HG02763 (cell line): ENCODE results near the gene TMUB1.

Experiments used
- ATAC-seq: cut with Tn5 transposase; IDR thresholded peaks from one replicate; pipeline ENCODE4 v1.9.1; 2021; ENCODE audit warnings: mild to moderate bottlenecking, moderate library complexity; ENCODE audit not compliant: unreplicated experiment

TMUB1 gene

DNA sequence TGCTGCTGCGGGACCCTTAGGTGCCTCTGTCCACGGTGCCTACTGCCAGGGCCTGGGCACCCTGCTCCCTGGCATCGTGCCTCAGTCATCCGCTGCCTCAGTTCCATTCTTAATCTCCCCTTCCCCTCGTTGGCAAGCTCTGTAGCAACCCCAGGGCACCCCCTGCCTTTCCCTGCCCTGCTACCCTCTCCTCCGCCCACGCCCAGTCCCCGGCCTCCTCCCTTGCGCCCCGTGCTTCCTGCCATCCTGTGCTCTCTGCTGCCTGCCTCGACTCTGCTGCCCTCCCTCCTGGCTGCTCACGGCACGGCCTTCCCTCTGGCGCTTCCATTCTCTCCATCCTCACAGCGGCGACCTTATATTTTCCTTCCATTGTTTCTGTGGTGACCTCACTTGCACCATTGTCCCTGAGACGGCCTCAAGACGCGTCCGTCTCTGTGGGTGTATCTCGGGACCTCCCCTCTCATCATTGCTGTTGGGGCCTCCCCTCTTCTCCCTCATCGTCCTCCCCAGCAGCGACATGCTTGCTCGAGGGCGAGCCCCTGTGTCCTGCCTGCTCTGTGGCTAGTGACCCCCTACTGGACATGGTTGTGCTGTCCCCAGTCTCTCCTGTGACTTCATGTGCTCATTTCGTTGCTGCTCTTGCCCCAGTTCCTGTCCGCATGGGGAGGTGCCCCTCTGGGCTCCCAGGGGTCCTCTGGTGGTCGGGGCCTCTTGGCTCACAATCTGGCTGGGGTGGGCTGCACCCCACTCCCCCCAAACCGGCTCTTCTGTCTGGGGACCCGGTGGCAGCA is 38.3 kb upstream of the TMUB1 start:
- no peak for ATAC-seq

DNA sequence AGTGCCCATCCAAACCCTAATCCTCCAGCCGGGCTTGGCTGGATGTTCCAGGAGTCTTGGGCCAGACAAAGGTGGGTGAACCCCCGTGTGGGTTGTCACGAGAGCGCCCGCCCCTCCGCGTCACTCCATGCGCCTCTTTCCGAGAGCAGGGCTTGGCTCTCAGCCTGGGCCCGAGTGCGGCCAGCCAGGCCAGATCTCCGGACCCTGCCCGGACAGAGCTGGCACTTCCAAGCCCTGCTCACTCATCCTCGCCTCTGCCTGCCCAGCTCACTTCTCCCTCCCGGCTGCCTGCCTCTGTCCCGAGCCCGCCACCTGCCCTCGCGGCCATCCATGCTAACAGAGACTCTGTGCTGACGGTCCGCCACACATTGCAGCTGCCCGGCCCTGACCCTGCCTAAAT is 37.6 kb upstream of the TMUB1 start:
- ATAC-seq = no peak

DNA sequence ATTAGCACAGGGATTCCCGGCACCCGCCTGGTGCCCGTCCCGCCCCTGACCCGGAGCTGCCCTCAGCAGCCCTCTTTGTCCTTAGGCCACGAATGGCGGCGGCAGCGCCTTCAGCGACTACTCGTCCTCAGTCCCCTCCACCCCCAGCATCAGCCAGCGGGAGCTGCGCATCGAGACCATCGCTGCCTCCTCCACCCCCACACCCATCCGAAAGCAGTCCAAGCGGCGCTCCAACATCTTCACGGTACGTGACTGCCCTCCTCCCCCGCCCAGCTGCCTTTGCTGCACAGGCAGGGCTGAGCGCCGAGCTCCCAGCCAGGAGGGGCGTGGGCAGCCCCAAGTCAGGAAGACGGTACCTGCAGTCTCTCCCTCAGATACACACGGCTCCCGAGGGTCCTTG is 36.6 kb upstream of the TMUB1 start:
- ATAC-seq = no peak

DNA sequence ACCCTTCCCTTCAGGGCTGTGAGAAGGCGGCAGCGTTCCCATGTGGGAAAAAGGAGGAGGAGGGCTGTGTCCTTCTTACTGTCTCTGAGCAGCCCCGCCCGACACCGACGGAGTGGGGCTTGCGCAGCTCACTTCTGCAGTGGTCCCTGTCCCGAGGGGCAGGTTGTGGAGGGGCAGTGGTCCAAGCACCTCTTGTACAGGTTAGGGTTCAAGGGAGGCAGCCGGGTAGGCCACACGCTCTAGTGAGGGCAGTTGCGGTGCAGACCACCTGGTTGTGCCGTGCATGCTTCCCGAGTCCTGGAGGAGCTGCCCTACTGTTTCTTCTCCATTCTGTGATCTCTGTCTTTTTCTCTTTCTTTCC is 35.7 kb upstream of the TMUB1 start:
- no peak for ATAC-seq

DNA sequence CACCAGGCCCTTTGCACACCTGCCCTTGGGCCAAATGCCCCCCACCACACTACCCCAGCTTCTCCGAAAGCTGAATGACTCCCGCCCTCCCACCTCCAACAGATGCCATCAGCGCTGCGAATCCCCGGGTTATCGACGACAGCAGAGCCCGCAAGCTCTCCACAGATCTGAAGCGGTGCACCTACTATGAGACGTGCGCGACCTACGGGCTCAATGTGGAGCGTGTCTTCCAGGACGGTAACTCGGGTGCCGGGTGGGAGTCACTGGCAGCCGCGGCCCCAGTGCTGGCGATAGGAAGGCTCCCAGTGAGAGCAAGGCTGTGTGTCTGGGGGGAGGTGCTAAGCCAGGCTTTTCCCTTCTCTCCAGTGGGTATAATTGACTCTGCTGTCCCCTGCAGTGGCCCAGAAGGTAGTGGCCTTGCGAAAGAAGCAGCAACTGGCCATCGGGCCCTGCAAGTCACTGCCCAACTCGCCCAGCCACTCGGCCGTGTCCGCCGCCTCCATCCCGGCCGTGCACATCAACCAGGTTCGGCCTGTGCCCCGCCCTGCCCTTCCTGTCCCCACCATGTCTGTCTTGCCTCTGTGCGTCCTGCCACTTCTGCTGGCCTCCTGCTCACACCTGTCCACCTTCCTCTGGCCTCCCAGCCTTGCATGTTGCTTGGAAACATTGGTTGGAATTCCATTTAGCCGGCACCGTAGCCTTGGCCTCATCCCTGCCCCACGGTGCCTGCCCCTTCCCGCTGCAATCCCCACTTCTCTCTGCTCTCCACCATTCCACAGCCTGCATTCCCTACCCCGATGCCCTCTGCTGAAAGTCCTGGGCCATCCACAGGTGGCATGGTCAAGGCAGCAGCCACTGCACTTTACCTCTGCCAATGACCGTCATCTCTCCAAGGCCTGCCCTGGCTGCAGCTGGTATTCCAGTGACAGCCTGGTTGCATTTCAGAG is 35.1 kb upstream of the TMUB1 start:
- no peak for ATAC-seq

DNA sequence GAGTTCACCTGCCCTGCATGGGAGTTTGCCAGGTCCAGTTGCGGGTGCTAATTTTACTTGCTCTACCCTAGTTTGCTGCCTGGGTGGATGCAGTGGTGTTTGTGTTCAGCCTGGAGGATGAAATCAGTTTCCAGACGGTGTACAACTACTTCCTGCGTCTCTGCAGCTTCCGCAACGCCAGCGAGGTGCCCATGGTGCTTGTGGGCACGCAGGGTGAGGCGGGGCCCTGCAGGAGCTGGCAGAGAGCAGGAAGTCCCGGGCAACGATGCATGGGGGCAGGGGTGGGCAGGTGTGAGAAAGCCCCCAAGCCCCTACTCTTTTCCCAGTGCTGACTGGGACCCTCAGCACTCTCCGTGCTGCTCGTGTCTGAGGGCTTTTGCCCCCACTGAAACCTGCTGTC is 34.3 kb upstream of the TMUB1 start:
- ATAC-seq = no peak

DNA sequence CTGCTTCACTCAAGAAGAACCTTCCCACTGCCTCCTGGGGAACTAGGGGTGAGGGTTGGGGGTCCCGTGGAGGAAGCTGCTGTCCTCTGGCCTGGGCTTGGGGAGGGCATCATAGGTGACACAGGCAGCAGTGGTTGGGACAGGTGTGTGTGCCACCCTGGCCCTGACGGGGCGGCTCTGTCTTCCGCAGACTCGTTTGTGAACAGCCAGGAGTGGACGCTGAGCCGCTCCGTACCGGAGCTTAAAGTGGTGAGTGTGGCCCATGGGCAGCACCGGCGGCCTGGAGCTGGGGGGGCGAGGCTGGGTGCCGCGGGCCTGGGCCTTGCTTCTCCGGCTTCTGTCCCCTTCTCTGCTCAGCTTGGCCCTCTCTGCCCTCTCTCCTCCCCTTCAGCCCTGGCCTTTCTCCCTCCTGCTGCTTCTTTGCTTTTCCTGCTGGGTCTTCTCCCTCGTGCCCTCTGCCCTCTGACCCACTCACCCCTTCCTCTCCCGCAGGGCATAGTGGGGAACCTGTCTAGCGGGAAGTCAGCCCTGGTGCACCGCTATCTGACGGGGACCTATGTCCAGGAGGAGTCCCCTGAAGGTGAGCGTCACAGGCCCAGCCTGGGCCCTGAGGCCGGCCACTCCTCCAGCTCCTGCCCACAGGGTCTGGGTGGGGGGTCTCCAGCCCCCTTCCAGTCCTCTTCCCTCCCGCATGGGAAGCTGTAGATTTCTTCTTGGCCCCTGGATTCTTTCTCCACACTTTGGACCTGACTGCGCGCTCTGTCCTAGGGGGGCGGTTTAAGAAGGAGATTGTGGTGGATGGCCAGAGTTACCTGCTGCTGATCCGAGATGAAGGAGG is 33.5 kb upstream of the TMUB1 start:
- ATAC-seq = no peak

DNA sequence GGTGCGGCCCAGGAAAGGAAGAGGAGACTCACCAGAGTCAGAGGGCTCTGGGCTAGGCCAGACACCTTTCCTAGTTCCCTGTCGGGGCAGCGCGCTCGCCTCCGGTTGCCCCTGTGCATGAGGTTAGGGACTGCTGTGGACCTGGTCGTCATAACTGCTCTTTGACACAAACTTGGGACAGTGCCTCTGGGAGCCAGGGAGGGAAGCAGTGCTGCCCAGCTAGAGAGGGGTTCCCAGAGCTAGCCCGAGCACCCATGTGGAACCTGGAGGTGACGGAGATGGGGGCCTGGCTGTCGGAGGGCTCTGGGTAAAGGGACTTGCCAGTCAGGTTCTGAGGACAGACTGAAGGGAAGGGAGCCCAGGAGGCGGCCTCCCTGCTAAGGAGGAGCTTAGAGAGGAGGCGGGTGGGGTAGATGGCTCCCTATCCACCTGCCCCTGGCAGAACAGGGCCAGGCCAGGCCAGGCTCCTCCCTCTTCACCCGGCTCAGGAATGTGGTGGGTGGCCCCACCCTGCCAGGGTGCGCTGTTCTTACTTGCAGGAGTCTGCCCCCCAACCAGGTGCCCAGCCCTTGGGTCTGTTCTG is 32.6 kb upstream of the TMUB1 start:
- no peak for ATAC-seq

DNA sequence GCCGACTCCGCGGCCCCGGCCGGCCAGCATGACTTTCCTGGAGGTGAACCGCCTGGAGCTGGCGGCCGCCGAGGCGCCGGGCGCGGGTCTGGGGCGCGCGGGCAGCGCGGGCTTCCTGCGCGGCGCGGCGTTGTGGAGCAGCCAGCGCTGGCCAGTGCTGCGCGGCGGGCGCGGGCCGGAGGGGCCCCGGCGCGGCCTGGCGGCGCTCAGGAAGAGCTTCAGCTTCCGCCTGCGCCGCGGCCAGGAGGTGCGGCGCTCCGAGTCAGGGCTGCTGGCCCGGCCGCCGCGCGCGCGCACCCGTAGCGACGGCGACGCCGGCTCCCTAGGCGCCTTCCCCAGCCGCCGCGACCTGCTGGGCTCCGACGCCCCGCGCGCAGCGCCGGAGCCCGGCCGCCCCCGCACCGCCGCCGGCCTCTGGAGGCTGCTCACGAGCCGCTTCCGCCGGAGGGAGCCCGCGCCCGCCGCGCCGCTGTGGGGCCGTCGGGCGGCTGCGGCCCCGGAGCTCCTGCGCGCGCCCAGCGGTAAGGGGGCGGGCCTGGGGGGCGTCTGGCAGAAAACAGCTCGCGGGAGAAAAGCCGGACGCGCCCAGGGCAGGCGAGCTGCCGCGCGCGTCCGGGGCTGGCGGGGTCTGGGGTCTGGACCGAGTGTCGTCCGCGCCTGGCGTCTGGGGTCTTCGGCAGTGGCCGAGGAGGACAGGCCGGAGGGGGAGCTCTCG is 32.0 kb upstream of the TMUB1 start:
- ATAC-seq = no peak

DNA sequence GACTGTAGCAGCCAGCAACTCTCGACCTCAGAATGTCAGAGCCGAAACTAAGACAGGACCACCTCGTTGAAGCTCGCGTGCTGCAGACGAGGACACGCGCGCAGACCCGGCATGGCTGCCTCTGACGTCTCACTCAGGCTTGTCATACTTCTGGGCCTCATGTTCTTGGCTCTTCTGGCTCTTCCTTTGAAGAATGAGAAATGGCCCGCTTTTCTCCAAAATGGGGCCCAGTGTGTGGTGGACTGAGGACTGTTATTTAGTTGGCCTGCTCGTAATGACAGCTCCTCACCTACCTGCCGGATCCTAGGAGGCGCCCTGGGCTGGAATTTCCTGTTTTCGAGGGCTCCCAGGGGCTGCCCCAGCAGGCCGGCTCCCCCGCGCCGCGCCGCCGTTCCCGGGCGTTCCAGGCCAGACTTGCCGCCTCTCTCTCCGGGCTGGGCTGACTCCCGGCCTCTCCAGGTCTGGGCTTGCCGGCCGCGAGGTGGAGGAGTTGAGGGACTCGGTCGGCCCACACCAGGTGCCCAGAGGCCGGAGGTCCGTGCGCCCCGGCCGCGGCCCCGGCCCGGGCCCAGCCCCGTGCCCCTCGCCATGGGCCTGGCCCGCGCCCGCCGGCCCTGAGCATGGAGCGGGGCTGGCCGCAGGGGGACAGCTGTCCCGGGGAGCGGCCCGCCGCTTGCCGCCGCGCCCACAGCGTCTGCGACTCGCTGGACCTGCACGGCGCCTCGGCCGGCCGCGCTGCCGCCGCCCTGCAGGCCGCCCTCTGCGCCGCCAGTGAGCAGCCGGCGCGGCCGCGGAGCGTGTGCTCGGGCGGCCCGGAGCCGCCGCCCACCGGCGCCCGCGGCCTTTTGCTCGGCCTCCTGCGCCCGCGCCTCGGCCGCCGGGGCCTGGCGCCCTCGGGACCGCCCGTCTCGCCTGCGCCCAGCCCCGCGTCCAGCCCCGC is 31.1 kb upstream of the TMUB1 start:
- no peak for ATAC-seq

DNA sequence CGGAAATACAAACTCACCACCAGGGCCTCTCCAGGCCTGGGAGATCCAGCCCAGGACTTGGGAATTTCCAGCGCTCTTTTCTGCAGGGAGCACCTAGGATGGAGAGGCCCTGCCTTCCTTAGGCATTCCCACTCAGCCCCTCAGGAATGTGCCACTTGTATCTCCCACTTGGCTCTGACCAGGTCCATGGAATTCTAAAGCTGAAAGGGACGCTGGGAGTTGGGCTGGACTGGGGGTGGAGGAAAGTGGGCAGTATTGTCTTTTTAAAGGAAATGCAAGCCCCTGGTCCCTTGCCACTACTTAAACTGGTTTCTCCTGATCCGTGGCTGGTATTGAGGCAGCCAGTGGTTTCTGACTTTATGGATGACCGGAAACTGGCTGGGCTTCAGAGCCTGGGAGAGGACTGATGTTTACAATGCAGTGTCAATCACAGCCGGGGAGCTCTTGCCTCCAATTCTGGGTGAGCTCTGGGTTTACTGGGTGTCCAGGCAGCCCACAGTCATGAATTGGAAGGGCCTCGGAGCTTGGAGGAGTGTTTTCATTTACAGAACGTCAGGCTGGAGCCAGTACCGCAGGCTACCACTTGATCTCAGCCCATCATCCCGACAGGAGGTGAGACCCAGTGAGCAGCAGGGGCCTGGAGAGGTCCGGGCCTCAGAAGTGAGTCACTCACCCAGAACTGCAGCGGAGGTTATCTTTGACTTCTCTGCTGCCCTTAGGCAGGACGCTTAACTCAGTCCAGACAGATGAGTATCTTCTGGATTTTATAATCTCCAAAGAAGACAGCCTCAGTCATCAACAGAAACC is 30.3 kb upstream of the TMUB1 start:
- ATAC-seq = no peak

DNA sequence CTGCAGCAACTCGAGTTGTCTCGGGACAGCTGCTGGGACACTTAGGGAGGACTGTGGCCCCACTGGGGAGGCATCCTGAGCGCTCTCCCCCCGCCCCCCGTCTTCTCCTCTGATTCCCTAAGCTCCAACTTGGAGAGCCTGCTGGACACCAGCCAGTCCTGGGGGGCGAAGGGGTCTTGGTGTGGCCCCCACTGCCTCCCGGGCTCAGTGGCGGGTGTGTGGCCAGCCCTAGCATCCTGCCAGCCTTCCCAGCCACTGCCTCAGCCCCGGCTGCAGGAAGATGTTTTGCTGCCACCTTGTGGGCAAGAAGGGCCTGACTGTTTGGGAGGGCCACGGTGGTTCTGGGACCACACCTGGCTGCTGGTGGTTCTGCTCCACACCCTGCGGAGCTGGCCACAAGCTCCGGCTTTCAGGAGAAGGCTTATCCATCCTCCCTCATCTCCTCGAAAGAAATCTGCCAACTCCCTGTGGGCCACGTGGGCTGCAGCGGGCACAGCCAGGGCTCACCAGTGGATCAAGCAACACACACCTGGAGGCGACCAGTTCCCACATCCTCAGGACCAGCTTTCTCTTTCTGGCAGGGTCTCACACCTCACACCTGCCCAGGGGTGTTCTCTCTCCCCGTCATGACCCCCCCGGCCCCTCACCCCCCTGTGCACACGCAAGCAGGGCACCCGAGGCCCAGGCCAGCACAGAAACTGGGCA is 27.8 kb upstream of the TMUB1 start:
- no peak for ATAC-seq

DNA sequence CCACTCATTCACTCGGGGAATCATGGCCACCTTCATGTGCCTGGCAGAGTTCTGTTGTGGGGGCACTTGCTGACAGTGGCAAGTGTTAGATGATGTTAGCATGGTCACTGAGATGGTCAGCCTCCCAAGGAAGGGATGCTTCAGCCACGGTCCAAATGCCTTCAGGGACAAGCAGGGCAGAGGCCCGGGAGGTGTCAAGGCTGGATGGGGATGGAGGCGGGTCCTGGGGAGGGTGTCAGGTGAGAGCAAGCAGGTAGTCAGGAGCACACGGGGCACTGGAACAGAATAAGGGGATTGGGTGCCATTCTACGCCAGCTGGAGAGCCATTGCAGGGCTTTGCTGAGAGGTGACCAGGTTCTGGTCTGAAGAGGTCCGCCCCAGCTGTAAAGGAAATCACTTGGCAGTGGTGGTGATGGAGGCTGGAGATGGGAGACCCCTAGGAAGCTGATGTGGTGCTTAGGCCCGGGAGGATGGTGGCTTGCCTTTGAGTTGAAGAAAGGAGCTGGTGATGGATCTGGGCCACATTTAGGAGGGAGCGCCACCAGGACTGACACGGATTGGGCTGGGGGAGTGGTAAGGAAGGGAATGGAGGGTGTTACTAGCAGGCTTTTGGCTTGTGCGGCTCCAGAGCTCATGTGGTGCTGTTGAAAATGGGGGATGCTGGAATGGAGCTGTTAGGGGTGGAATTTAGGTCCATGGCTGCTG is 27.1 kb upstream of the TMUB1 start:
- no peak for ATAC-seq

DNA sequence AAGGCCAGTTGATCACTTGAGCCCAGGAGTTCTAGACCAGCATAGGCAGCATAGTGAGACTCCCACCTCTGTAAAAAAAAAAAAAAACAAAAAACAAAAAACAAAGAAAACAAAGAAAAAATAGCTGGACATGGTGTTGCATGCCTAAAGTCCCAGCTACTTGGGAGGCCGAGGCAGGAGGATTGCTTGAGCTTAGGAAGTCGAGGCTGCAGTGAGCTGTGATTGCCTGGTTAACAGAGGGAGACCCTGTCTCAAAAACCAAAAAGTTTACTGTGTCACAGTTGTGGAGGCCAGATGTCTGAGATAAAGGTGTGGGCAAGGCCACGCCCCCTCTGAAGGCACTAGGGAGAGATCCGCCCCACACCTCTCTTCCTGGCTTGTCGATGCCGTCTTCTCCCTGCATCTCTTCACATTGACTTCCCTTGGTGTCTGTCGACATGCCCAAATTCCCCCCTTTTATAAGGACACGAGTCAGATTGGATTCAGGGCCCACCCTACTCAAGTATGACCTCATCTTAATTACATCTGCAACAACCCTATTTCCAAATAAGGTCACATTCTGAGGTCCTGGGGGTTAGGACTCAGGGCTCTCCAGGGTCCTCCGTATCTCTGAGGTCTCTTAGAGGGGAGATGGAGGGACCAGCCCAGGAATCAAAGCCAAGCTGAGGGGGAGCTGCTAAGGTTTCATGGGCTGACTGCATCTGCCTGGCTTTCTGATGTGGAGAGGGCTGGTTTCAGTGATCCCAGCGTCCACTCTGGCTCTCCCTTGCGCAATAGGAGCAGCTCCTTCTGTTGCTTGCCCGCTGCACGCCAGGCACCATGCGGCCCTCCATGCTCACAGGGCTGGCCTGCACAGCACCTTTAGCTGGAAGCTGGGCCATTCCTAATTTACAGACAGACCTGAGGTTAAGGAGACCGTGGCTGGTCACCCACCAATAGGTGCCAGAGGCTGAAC is 26.1 kb upstream of the TMUB1 start:
- ATAC-seq = no peak

DNA sequence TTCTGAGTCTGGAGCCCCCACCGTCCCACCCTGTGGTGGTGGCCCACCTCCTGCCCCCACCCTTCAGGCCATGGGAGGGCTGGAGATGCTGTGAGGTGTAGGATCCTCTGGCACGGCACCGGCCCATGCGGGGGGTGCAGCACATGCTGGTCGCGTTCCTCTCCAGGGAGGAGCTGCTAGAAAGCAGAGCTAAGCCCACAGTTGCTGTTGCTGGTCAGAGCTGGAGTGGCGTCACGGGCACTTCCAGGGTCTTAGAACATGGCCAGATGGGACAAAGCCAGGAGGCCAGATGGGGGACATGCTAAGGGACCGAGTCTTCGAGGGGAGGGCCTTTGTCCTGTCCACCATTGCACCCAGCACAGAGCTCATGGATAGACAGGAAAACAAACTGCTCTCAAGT is 24.6 kb upstream of the TMUB1 start:
- ATAC-seq = no peak
